HTR-8/SVneo (cell line): ENCODE results near the gene ZNF320.
A peak's percentile ranks its signal among the peaks of the same experiment; 100 is the strongest.
"Not testable (repeated sequence)": the region's sequence is repeated elsewhere in the genome, so short reads cannot be mapped to it uniquely, and the experiment has no call there.

Experiments used
- DNase-seq: peaks from one replicate; pipeline ENCODE4 v3.0.0; 2011; ENCODE audit warnings: low spot score, mixed read lengths; ENCODE audit not compliant: insufficient read length
- FAIRE-seq: peaks from 2 replicates; lab custom pipeline; 2011; peaks lifted over from hg19 to GRCh38; lab: Jason Lieb, UNC

ZNF320 gene

DNA sequence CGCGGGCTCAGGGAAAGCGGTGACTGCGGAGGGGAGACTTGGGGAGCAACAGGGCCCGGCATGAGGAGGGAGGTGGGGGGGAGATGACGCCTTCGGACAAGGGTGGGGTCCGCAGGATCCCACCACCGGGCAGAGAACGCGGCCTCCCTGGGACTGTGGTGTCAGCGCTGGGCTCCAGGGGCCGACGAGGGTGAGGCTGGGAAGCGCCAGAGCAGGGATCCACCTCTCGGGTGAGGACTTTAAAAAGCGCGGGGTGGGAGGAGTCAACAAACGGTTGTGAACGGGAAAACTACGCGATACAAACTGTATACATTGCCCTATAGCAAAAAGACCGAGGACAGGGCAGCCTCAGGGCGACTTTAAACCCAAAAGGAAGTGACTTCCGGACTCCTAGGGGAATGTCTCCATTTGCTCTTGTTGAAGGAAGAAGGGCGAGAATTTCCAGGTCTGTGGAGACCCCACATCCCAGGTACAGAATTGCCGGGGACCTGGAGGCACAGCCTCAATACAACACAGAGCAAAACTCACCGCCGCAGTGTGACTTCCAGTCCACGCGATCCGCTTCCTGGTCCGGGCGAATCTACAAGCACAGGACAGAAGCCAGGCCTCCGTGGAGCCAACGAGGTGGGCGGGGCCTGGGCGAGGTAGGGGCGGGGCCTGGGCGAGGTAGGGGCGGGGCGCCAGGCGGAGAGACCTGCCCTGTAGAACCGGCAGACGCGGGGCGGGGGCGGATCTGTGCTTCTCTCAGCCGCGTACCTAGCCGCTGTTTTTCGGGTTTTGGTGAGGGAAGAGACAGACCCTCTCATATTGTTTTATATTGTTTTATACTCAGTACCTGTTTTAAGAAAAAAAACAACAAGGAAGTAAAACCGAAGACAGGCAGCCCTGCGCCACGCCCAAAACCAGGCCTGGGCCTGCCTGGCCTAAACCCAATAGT lies 25.7 kb upstream of the ZNF320 start, which contains the start of gene ZNF888:
Gene ZNF888, minus strand, starts transcription at position 588 of the 937 bp plus-strand sequence. CDS start 5,555 bp downstream, outside the sequence.
- DNase-seq (peak; percentile 72), FAIRE-seq (no peak)

GRCh38 chr19:52917531-52917930 lies 20.1 kb upstream of the ZNF320 start:
- no peak for DNase-seq
- no peak for FAIRE-seq

DNA sequence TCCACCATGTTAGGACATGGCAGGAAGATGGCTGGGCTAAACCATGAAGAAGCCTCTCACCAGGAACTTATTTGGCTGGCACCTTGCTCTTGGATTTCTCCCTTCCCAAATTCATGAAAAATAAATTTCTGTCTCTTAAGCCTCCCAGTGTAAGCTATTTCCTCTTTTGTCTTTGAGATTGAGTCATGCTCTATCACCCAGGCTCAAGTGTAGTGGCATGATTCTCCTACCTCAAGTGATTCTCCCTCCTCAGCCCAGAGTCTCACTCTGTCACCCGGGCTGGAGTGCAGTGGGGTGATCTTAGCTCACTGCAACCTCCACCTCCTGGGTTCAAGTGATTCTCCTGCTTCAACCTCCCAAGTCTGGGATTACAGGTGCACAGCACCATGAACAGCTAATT lies 13.2 kb upstream of the ZNF320 start:
- no peak for FAIRE-seq
- DNase-seq = no peak

DNA sequence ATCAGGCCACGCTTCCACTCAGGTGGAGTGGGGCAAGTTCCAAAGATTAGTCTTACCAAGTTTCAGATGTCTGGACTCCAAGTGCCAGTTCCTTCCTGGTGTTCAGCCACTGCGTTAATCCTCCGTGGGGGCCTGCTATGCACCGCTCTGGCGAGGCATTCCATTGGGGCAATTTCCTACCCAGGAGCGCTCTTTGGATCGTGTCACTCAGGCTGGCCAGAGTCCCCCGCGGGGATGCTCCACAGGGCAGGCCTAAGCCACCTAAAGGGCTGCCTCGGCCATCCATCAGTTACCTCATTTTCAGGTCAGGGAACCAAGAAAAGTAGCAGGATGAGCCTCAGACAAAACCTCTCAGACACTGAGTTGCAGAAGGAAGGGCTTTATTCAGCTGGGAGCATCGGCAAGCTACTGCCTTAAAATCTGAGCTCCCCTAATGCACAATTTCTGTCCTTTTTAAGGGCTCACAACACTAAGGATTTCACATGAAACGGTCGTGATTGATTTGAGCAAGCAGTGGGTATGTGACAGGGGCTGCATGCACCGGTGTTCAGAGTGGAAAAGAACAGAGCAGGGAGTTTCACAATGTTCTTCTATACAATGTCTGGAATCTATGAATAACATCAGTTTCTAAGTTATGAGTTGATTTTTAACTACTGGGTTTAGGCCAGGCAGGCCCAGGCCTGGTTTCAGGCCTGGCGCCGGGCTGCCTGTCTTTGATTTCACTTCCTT lies 6.8 kb upstream of the ZNF320 start:
- FAIRE-seq, DNase-seq: not testable (repeated sequence)

DNA sequence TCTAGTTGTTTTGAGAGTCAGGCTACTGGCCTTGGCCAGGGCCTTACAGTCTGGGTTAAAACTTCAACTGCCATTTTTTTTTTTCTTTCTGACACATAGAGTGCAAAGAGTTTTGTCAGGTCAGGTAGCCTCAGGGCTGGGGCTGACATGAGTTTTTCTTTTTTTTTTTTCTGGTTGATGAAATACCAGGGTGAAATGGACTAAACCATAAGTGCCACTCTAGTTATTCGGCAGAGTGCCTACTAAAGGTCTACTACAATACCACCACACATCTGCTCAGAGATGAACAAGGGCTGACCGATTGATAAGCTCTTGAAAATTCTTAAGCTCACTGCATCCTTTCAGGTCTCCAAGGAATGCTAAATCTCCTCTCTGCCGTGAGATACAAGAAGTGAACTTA lies 4.4 kb upstream of the ZNF320 start:
- no peak for DNase-seq
- FAIRE-seq = no peak

GRCh38 chr19:52898596-52898995 lies 1.2 kb upstream of the ZNF320 start:
- not testable (repeated sequence) for DNase-seq, FAIRE-seq

DNA sequence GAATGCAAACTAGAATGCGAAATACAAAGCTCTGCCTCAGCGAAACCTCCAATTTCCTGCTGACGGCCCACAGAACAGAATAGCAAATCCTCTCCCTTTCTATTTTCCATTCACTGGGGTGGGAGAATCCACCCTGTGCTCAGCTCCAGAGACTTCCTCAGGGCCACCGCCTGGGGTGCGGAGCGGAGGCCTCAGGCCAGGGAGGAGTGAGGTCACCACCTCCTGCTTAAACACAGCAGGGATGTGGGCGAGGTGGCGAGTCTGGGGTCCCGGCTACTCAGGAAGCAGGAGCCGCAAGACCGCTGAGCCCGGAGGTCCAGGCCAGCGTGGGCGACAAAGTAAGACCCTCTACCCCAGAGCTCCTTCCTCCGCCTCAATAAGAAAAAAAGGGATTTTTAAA lies 666 bp upstream of the ZNF320 start:
- FAIRE-seq (no peak), DNase-seq (no peak)

- DNase-seq = peak; percentile 10
- FAIRE-seq = no peak
Measured at GRCh38 chr19:52896431-52897137, 851 bp downstream of the ZNF320 start.

- no peak for FAIRE-seq
- no peak for DNase-seq
Measured at GRCh38 chr19:52891336-52891735, 6.1 kb downstream of the ZNF320 start.

- FAIRE-seq (no peak), DNase-seq (no peak)
Measured at GRCh38 chr19:52889931-52890330, 7.5 kb downstream of the ZNF320 start.

GRCh38 chr19:52889076-52889475 lies 8.4 kb downstream of the ZNF320 start:
- no peak for FAIRE-seq
- DNase-seq = no peak

GRCh38 chr19:52880895-52881389 lies 16.5 kb downstream of the ZNF320 start:
- FAIRE-seq (no peak), DNase-seq (no peak)

GRCh38 chr19:52872996-52873395 lies 24.4 kb downstream of the ZNF320 start:
- not testable (repeated sequence) for FAIRE-seq, DNase-seq

- DNase-seq = no peak
- no peak for FAIRE-seq
Measured at GRCh38 chr19:52871466-52871865, 26.0 kb downstream of the ZNF320 start.

- DNase-seq = not testable (repeated sequence)
- FAIRE-seq = peak; percentile 20
Measured at GRCh38 chr19:52868031-52868430, 29.4 kb downstream of the ZNF320 start.

DNA sequence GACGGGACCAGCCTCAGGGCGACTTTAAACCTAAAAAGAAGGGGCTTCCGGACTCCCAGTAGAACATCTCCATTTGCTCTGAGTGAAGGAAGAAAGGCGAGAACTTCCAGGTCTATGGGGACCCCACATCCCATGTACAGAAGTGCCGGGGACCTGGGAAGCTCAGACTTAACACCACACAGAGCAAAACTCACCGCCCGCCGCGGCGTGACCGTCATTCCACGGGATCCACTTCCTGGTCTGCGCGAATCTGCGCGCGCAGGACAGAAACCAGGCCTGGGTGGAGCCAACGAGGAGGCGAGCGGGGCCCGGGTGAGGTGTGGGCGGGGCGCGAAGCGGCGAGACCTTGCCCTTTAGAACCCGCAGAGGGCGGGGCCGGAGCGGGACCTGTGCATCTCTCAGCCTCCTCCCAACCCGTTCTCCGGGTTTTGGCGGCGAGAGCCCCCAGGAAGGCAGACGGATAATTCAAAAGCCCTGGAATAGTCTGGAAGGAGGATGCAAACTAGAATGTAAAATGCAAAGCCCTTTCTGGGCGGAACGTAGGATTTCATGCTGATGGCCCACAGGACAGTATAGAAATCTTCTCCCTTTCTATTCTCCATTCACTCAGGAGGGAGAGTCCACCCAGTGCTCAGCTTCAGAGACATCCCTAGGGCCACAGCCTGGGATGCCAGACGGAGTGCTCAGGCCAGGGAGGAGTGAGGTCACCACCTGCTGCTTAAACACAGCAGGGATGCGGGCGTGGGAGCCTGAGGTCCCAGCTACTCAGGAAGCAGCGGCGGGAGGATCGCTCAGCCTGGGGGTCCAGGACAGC lies 39.9 kb downstream of the ZNF320 start, which contains the start of gene ZNF468:
Gene ZNF468, minus strand, starts transcription at position 242 of the 814 bp plus-strand sequence. CDS start 3,347 bp downstream, outside the sequence.
- DNase-seq (peak; percentile 38), FAIRE-seq (peak; percentile 92)

GRCh38 chr19:52856540-52857377 lies 40.7 kb downstream of the ZNF320 start:
- DNase-seq = peak; percentile 2
- not testable (repeated sequence) for FAIRE-seq
